ENCODE data around the gene NT5M.

The NT5M gene

DNA sequence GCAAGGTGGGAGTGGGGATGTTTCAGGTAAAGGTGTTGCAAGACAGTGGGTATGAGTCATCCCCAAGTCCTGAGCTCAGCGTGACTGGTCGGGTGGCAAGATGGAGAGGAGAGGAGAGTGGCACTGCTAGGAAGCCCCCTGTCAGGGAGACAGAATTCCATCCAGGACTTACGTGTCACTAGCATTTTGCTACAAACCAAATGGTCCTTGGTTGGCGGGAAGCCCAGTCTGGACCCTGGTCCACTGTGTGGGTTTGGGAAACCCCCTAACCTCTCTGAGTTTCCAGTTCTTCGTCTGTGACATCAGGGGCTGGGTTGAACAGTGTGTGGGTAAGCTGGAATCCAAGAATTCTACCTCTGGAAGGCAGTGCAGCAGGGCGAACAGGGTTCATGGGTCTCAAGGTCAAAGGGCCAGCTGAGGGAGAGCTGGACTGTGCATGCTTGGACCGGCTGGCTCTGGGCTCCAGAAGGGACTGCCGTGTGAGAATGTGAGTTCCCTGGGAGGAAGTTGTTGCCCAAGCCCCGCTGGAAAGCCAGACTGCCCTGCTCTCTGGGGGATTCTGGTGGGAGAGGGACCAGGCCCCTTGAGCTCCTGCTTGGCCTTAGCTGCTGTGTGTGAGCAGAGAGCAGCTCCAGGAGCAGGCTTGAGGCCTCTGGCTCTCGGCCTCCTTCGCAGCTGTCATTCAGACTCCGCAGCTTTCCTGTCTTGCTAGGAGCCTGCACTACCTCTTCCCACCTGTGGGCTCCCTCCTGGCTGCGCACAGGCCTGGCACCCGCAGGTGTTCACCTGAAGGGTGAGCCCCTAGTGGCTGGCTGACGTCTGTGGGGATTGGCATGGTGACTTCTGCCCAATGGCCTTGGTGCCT, 84.6 kb downstream of the NT5M start:
- no peak overlapping the region for H3K27ac ChIP-seq (ENCODE audit: low read depth, low read length)
- H3K36me3 ChIP-seq (ENCODE audit: insufficient read depth, low read length), result no peaks in the 10 kb centered on the region
- no peak overlapping the region for H3K4me3 ChIP-seq (ENCODE audit: low read depth, low read length)
- H3K4me1 ChIP-seq (ENCODE audit: control insufficient read depth, insufficient read depth, low read length, unreplicated experiment), result no peaks in the 10 kb centered on the region
- H3K27me3 ChIP-seq (ENCODE audit: insufficient read depth, low read length), result no peaks in the 10 kb centered on the region
- H2AFZ ChIP-seq (ENCODE audit: low read length, unreplicated experiment), result no peak overlapping the region
- H3K79me2 ChIP-seq (ENCODE audit: control insufficient read depth, insufficient read depth, low read length, unreplicated experiment), result no peaks in the 10 kb centered on the region

DNA sequence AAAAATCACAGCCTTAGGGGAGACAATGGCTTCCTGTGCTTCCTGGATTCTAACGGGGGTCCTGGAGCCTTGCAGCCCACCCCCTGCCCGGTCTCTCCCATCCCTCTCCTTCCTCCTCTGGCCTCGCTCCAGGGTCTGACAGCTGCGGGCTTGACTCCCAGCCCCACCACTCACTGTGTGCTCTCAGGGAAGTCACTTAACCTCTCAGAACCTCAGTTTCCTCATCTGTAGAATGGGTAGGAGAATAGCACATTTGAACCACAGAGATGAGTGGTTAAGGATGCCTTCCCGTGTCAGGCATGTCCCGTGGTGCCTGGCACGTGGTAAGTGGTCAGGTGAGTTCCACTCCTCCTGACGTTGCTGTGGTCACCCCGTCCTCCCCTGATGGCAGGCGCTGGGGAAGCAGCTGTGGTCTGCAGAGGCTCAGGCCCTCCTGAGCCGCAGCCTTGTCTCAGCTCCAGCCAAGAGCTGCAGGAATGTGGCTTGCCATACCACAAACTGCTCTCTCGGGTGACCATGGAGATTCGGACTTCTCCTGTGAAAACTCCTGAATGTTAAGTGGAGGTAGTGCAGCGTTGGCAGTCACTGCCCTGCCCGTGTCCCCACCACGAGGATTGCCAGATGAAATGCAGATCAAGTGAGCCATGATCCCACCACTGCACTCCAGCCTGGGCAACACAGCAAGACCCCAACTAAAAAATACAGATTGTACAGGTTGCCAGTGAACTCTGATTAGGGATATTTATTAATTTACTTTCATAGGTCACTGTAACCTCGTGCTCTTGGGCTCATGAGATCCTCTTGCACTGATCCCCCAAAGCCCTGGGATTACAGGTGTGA, 85.7 kb downstream of the NT5M start:
- Histone ChIP-seq H3K27ac (ENCODE audit: low read depth, low read length) (no peak overlapping the region), H3K4me1 (ENCODE audit: control insufficient read depth, insufficient read depth, low read length, unreplicated experiment) (no peaks in the 10 kb centered on the region), H3K36me3 (ENCODE audit: insufficient read depth, low read length) (no peaks in the 10 kb centered on the region), H2AFZ (ENCODE audit: low read length, unreplicated experiment) (no peak overlapping the region), H3K79me2 (ENCODE audit: control insufficient read depth, insufficient read depth, low read length, unreplicated experiment) (no peaks in the 10 kb centered on the region), H3K27me3 (ENCODE audit: insufficient read depth, low read length) (no peaks in the 10 kb centered on the region), H3K4me3 (ENCODE audit: low read depth, low read length) (no peak overlapping the region)

DNA sequence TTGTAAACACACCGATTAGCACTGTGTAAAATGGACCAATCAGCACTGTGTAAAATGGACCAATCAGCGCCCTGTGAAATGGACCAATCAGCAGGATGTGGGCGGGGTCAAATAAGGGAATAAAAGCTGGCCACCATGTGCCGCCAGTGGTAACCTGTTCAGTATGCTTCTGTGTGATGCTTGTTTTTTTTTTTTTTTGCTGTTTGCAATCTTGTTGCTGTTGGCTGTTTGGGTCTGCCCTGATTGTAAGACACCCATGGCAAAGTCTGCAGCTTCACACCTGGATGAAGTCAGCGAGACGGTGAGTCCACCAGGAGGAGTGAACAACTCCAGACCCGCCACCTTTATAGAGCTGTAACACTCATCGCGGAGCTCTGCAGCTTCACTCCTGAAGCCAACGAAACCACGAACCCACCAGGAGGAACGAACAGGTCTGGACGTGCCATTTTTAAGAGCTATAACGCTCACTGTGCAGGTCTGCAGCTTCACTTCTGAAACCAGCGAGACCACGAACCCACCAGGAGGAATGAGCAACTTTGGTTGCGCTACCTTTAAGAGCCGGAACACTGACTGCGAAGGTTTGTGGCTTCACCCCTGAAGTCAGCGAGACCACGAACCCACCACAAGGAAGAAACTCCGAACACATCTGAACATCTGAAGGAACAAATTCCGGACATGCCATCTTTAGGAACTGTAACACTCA, 88.6 kb downstream of the NT5M start:
- no peaks in the 10 kb centered on the region for H3K79me2 ChIP-seq (ENCODE audit: control insufficient read depth, insufficient read depth, low read length, unreplicated experiment)
- H2AFZ ChIP-seq (ENCODE audit: low read length, unreplicated experiment), result no peak overlapping the region
- H3K4me1 ChIP-seq (ENCODE audit: control insufficient read depth, insufficient read depth, low read length, unreplicated experiment), result no peaks in the 10 kb centered on the region
- H3K36me3 ChIP-seq (ENCODE audit: insufficient read depth, low read length), result no peaks in the 10 kb centered on the region
- no peaks in the 10 kb centered on the region for H3K27me3 ChIP-seq (ENCODE audit: insufficient read depth, low read length)
- H3K4me3 ChIP-seq (ENCODE audit: low read depth, low read length), result no peak overlapping the region
- H3K27ac ChIP-seq (ENCODE audit: low read depth, low read length), result no peak overlapping the region

GRCh38 chr17:17393976-17394375, 90.8 kb downstream of the NT5M start:
- no peak overlapping the region for H3K27ac ChIP-seq (ENCODE audit: low read depth, low read length)
- H2AFZ ChIP-seq (ENCODE audit: low read length, unreplicated experiment), result no peak overlapping the region
- no peak overlapping the region for H3K4me3 ChIP-seq (ENCODE audit: low read depth, low read length)
- H3K79me2 ChIP-seq (ENCODE audit: control insufficient read depth, insufficient read depth, low read length, unreplicated experiment), result no peaks in the 10 kb centered on the region
- no peaks in the 10 kb centered on the region for H3K27me3 ChIP-seq (ENCODE audit: insufficient read depth, low read length)
- no peaks in the 10 kb centered on the region for H3K36me3 ChIP-seq (ENCODE audit: insufficient read depth, low read length)
- peaks cover 10% of the 10 kb centered on the region for H3K4me1 ChIP-seq (ENCODE audit: control insufficient read depth, insufficient read depth, low read length, unreplicated experiment)

- H3K79me2 ChIP-seq (ENCODE audit: control insufficient read depth, insufficient read depth, low read length, unreplicated experiment), result no peaks in the 10 kb centered on the region
These were observed 91.3 kb downstream of the NT5M start for GRCh38 chr17:17394494-17394893.

GRCh38 chr17:17395246-17395802, 92.2 kb downstream of the NT5M start:
- Histone ChIP-seq H2AFZ (ENCODE audit: low read length, unreplicated experiment) (no peak overlapping the region), H3K4me1 (ENCODE audit: control insufficient read depth, insufficient read depth, low read length, unreplicated experiment) (peaks cover 11% of the 10 kb centered on the region), H3K4me3 (ENCODE audit: low read depth, low read length) (no peak overlapping the region), H3K36me3 (ENCODE audit: insufficient read depth, low read length) (no peaks in the 10 kb centered on the region), H3K27me3 (ENCODE audit: insufficient read depth, low read length) (no peaks in the 10 kb centered on the region), H3K27ac (ENCODE audit: low read depth, low read length) (no peak overlapping the region), H3K79me2 (ENCODE audit: control insufficient read depth, insufficient read depth, low read length, unreplicated experiment) (no peaks in the 10 kb centered on the region)

More at GRCh38 chr17:17394494-17394893, 91.3 kb downstream of the NT5M start:
- Histone ChIP-seq H3K36me3 (ENCODE audit: insufficient read depth, low read length) (no peaks in the 10 kb centered on the region), H3K27ac (ENCODE audit: low read depth, low read length) (no peak overlapping the region), H3K4me1 (ENCODE audit: control insufficient read depth, insufficient read depth, low read length, unreplicated experiment) (peaks cover 11% of the 10 kb centered on the region), H3K27me3 (ENCODE audit: insufficient read depth, low read length) (no peaks in the 10 kb centered on the region), H2AFZ (ENCODE audit: low read length, unreplicated experiment) (no peak overlapping the region), H3K4me3 (ENCODE audit: low read depth, low read length) (no peak overlapping the region)

DNA sequence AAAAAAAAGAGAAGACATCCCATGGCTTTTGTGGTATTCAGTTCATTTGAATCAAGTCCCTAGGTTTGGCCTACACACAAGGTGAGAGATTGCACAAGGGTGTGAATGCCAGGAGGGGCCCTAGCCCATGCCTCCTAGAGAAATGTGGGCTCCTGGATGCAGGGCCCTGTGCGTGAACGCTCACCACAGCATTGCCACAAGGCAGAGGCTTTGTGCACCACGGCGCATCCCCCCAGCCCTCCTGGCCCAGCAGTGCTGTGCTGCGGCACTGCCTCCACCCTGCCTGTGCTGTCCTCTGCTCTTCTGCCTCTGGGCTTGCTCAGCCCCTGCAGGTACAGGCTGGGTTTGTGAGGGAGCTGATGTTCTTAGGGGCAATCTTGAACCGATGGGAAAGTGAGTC, 92.7 kb downstream of the NT5M start:
- Histone ChIP-seq H3K79me2 (ENCODE audit: control insufficient read depth, insufficient read depth, low read length, unreplicated experiment) (no peaks in the 10 kb centered on the region), H3K4me1 (ENCODE audit: control insufficient read depth, insufficient read depth, low read length, unreplicated experiment) (peaks cover 11% of the 10 kb centered on the region), H3K27me3 (ENCODE audit: insufficient read depth, low read length) (no peaks in the 10 kb centered on the region), H2AFZ (ENCODE audit: low read length, unreplicated experiment) (no peak overlapping the region), H3K4me3 (ENCODE audit: low read depth, low read length) (no peak overlapping the region), H3K36me3 (ENCODE audit: insufficient read depth, low read length) (no peaks in the 10 kb centered on the region), H3K27ac (ENCODE audit: low read depth, low read length) (no peak overlapping the region)
